ENCODE results near the gene S100Z.
A peak's percentile ranks its signal among the peaks of the same experiment; 100 is the strongest.
"Not testable (repeated sequence)": the region's sequence is repeated elsewhere in the genome, so short reads cannot be mapped to it uniquely, and the experiment has no call there.

S100Z gene

GRCh38 chr5:76888733-76889300 is 39.0 kb downstream of the S100Z start:
- DNase-seq, result no peak

DNA sequence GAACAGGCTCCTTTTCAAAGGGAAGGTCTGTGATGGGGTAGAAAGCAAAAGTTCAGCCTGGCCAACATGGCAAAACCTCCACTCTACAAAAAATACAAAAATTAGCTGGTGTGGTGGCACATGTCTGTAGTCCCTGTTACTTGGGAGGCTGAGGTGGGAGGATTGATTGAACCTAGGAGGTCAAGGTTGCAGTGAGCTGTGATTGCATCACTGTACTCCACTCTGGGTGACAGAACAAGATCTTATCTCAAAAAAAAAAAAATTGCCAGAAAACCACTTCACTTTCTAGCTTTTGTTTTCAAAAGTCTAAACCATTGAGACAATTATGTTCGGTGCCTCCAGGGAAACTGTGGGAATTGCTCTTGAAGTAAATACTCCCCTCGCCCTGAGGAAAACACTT is 43.5 kb downstream of the S100Z start:
- no peak for DNase-seq

DNA sequence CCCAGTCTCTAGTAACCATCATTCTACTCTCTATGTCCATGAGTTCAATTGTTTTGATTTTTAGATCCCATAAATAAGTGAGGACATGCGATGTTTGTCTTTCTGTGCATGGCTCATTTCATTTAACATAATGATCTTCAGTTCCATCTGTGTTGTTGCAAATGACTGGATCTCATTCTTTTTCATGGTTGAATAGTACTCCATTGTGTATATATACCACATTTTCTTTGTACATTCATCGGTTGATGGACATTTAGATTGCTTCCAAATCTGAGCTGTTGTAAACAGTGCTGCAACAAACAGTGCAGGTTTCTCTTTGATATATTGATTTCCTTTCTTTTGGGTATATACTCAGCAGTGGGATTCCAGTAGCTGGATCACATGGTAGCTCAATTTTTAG is 46.4 kb downstream of the S100Z start:
- DNase-seq, result no peak

GRCh38 chr5:76901522-76901921 is 51.7 kb downstream of the S100Z start:
- no peak for DNase-seq

- DNase-seq, result no peak
Observed at GRCh38 chr5:76908166-76908565, 58.4 kb downstream of the S100Z start.

DNA sequence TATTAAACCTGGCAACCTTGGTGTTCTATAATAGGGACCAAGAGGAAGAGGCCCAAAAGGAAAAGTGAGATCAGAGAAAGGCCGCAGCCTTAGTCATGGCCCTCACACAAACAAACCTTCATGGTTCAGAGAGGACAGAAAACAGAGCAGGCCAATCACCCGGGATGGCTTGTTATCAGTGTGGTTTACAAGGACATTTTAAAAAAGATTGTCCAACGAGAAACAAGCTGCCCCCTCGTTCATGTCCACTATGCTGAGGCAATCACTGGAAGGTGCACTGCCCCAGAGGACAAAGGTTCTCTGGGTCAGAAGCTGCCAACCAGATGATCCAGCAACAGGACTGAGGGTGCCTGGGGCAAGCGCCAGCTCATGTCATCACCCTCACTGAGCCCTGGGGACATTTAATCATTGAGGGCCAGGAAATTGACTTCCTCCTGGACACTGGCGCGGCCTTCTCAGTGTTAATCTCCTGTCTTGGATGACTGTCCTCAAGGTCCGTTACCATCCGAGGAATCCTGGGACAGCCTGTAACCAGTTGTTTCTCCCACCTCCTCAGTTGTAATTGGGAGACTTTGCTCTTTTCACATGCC is 60.6 kb downstream of the S100Z start:
- not testable (repeated sequence) for DNase-seq

DNA sequence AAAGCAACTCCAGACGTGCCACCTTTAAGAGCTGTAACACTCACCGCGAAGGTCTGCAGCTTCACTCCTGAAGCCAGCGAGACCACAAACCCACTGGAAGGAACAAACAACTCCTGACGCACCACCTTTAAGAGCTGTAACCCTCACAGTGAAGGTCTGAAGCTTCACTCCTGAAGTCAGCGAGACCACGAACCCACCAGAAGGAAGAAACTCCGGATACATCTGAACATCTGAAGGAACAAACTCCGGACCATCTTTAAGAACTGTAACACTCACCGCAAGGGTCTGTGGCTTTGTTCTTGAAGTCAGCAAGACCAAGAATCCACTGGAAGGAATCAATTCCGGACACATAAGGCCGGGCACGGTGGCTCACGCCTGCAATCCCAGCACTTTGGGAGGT is 64.9 kb downstream of the S100Z start:
- DNase-seq, result not testable (repeated sequence)

DNA sequence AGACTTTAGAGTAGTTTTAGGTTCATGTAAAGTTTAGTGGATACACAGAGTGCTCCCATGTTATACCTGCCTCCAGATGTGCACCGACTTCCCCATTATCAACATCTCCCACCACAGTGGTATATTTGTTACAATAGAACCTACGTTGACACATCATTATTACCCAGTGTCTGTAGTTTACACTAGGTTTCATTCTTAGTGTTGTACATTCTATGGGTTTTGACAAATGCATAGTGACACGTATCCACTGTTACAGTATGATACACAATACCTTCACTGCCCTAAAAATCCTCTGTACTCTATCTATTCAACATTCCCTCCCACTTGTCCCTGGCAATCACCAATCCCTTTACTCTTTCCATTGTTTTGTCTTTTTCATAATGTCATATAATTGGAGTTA is 68.7 kb downstream of the S100Z start:
- no peak for DNase-seq

DNA sequence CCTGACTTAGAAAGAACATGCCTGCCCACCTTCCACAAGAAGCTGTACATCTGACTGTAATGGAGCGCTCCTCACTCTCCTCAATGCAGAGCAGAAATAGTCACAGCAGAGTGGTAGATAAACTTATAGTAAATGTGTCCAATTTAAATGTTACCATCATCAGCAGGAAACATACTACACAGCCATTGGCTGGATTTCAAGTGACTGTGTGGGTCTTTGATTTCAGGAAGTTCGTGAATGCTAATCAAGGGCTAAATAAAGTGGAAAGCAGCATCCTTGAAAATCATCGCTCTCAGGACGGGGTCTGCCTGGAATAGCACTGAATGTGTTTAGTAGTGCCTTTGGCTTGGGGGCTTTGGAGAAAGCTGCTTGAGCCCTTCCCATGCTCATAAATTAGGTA is 70.7 kb downstream of the S100Z start:
- DNase-seq, result no peak

DNA sequence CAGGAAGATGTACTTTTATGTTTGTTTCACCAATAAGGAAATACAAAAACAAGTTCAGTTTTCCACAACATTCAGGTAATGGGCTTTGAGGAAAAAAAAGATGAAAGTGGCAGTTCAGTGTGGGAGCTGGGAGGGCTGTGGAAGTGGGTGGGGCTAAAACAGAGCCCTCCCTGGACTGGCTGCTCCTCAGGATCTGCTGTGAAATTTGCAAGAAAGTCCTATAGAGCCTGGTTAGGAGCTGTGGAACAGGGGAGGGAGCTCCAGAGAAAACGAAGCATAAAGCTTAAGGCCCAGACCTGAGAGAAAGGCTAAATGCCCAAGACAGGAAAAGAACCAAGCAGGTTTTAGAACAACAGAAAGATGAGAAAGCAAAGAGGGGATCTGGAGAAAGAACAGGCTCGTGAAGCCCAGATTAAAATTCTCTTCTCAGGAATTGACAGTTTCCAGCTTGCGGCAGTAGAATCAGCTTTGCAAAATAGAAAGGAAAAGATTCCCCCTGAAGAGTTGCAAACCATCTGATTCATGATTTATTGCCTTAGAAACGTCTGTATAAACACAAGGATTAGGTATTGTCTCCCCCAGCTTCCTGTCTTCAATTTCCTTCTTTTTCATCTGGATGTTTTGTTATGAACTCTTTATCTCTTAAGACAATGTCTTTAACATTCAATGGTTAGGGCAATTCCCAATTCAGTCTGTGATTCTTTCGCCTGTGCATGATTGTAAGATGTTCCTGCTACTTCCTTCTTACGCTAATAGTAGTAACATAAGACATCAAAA is 76.7 kb downstream of the S100Z start:
- DNase-seq, result no peak

- DNase-seq, result no peak
Observed at GRCh38 chr5:76927961-76928360, 78.1 kb downstream of the S100Z start.

- no peak for DNase-seq
Observed at GRCh38 chr5:76930083-76930482, 80.3 kb downstream of the S100Z start.

GRCh38 chr5:76938177-76938576 is 88.4 kb downstream of the S100Z start:
- DNase-seq, result no peak

GRCh38 chr5:76941000-76941399 is 91.2 kb downstream of the S100Z start:
- no peak for DNase-seq

DNA sequence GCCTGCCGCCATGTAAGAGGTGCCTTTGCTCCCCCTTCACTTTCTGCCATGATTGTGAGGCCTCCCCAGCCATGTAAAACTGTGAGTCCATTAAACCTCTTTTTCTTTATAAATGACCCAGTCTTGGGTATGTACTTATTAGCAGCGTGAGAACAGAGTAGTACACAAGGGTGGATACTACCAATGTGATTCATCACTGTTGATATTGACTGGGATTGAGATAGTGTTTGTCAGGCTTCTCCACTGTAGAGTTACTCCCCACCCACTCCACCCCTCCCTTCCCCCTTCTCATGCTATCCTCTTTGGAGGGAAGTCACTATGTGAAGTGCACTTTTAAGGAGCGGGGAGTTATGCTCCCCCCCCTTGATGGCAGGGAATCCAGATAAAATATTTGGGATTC is 91.6 kb downstream of the S100Z start:
- no peak for DNase-seq

- no peak for DNase-seq
Observed at GRCh38 chr5:76942581-76942980, 92.8 kb downstream of the S100Z start.

DNA sequence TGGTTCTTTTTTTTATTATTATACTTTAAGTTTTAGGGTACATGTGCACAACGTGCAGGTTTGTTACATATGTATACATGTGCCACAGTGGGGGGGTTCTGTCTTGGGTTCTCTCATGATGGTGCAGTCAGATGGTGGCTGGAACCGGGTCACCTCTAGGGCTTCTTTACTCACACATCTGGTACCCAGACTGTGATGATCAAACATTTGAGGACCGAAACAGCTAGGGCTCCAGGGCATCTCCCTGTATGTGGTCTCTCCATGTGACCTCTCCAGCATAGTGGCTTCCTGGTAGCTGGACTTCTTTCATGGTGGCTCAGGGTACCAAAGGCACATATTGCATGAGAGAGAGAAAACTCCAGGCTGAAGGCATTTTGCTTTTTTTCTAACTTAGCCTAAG is 93.2 kb downstream of the S100Z start:
- no peak for DNase-seq

- DNase-seq, result no peak
Observed at GRCh38 chr5:76944638-76945037, 94.8 kb downstream of the S100Z start.

DNA sequence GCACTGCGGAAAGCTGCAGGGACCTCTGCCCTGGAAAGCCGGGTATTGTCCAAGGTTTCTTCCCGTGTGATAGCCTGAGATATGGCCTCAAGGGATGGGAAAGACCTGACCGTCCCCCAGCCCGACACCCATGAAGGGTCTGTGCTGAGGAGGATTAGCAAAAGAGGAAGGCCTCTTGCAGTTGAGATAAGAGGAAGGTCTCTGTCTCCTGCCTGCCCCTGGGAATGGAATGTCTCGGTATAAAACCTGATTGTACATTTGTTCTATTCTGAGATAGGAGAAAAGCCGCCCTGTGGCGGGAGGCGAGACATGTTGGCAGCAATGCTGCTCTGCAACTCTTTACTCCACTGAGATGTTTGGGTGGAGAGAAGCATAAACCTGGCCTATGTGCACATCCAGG is 95.4 kb downstream of the S100Z start:
- not testable (repeated sequence) for DNase-seq

GRCh38 chr5:76946090-76946489 is 96.3 kb downstream of the S100Z start:
- DNase-seq, result peak; percentile 15

DNA sequence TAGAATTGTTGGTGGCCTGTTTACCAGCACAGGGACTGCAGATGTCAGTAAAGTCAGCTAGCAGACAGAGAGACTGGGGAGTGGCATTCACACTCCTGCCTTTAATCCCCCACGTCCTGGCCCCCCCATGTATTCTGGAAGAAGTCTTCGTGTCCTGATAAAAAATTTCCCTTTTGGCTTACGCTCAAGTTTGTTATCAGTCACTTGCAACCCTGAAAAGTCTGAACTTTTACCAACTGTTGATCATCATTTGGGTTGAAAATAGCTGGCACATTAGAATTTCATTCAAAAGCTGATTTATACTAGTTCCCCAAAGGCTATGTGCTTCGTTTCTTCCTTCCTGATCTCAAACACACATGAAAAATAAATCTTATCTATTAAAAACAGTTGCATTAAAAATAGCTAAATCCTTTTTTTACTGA is 97.3 kb downstream of the S100Z start:
- DNase-seq, result no peak

GRCh38 chr5:76952795-76953536 is 103.2 kb downstream of the S100Z start, which contains the start of gene CRHBP:
CRHBP (plus strand) TSS chr5:76953045; CDS start chr5:76953135, 90 bp downstream.
- DNase-seq, result no peak

GRCh38 chr5:76953551-76954382 is 104.0 kb downstream of the S100Z start:
- no peak for DNase-seq

All from inflammatory macrophage treated with lipopolysaccharide for 4 hours (primary cell).